HepG2 (cell line): ENCODE data around the gene HSD17B11. TPM values are rescaled to one million over a fixed set of nuclear protein-coding genes. Genes with fewer than 3 reads are reported as not detected.
A peak's percentile ranks its signal among the peaks of the same experiment; 100 is the strongest.

Experiments
- AHDC1 ChIP-seq: sonication (generic); formaldehyde crosslinking; IDR thresholded peaks from 2 replicates; pipeline ENCODE4 v1.5.1; 2020; ENCODE audit warnings: mild to moderate bottlenecking, missing genetic modification reagents, borderline replicate concordance
- BCL6 ChIP-seq: IDR thresholded peaks from 2 replicates; pipeline ENCODE4 v1.6.1; 2016; ENCODE audit warnings: missing genetic modification reagents, missing compliant biosample characterization
- GZF1 ChIP-seq: sonication (generic); formaldehyde crosslinking; IDR thresholded peaks from 2 replicates; pipeline ENCODE4 v1.5.1; 2020; ENCODE audit warnings: mild to moderate bottlenecking, missing genetic modification reagents
- HNF4G ChIP-seq, 2 experiments: sonication (generic) in 1 of 2; formaldehyde crosslinking in 1 of 2; IDR thresholded peaks; 2 replicates each; pipeline versions ENCODE4 v1.4.0 to v1.6.1; 2011 to 2020; ENCODE audit warnings: borderline replicate concordance in 2 of 2, low read depth in 2 of 2, mild to moderate bottlenecking in 2 of 2, low read length in 1 of 2, missing genetic modification reagents in 1 of 2, moderate library complexity in 1 of 2
- JUN ChIP-seq: sonication (generic); formaldehyde crosslinking; IDR thresholded peaks from 2 replicates; pipeline ENCODE4 v1.4.0; 2020; ENCODE audit warnings: mild to moderate bottlenecking, missing genetic modification reagents
- KDM6A ChIP-seq: IDR thresholded peaks from 2 replicates; pipeline ENCODE4 v1.6.1; 2016; ENCODE audit warnings: low read depth
- NBN ChIP-seq: fragments of 450-650 bp; conservative IDR thresholded peaks from 2 replicates; pipeline ENCODE4 v1.6.1; 2017
- SNRNP70 ChIP-seq: fragments of 200-400 bp; formaldehyde crosslinking; IDR thresholded peaks from 2 replicates; pipeline ENCODE4 v1.6.1; 2017; ENCODE audit warnings: mild to moderate bottlenecking, low read depth, low read length, moderate library complexity
- ZFX ChIP-seq: sonication (generic); formaldehyde crosslinking; IDR thresholded peaks from 2 replicates; pipeline ENCODE4 v1.4.0; 2020; ENCODE audit warnings: mild to moderate bottlenecking, low read depth, missing genetic modification reagents, moderate library complexity
- ZNF234 ChIP-seq: sonication (generic); formaldehyde crosslinking; conservative IDR thresholded peaks from 2 replicates; pipeline ENCODE4 v1.5.1; 2020; ENCODE audit warnings: mild to moderate bottlenecking, missing genetic modification reagents
- ZNF510 ChIP-seq: sonication (generic); formaldehyde crosslinking; IDR thresholded peaks from 2 replicates; pipeline ENCODE4 v1.4.0; 2020; ENCODE audit warnings: low read depth, mild to moderate bottlenecking, missing genetic modification reagents
- ZNF605 ChIP-seq: sonication (generic); formaldehyde crosslinking; IDR thresholded peaks from 2 replicates; pipeline ENCODE4 v1.8.0; 2022; ENCODE audit warnings: mild to moderate bottlenecking, missing genetic modification reagents
- ZNF782 ChIP-seq: sonication (generic); formaldehyde crosslinking; IDR thresholded peaks from 2 replicates; pipeline ENCODE4 v1.4.0; 2020; ENCODE audit warnings: missing genetic modification reagents, mild to moderate bottlenecking, borderline replicate concordance
- polyA plus RNA-seq, 8 experiments: library from polyadenylated mRNA; depleted of rRNA in 3 of 8; stranded (reverse) in 7 of 8; unstranded in 1 of 8; fragments of >200 nt; fragmentation: Illumina TruSeq in 4 of 8; extraction: Trizol in 4 of 8; gene quantifications; 2 replicates each; pipeline versions ENCODE4 v1.2.1 to v1.2.3, GENCODE V29; 2011 to 2016; ENCODE audit warnings: low read depth in 4 of 8, missing spikeins in 1 of 8, mixed read lengths in 1 of 8; ENCODE audit not compliant: insufficient read depth in 1 of 8
- total RNA-seq, 5 experiments: library from RNA; depleted of rRNA; stranded (reverse); fragments of >200 nt; fragmentation: Illumina TruSeq; extraction: Trizol; gene quantifications; 2 replicates each; pipeline ENCODE4 v1.2.3, GENCODE V29; 2016; ENCODE audit warnings: low read depth in 1 of 5
- TF ChIP-seq, protein P1 (sequence below): sonication (generic); formaldehyde crosslinking; IDR thresholded peaks from 2 replicates; pipeline ENCODE4 v1.4.0; 2020; ENCODE audit warnings: missing genetic modification reagents, borderline replicate concordance
- TF ChIP-seq, protein P2 (sequence below): sonication (generic); formaldehyde crosslinking; conservative IDR thresholded peaks from 2 replicates; pipeline ENCODE4 v1.4.0; 2020; ENCODE audit warnings: missing genetic modification reagents

HSD17B11 gene
- total and polyA plus RNA-seq, 2 of the 13 experiments (the other 11 are each of a cell fraction or from before 2014, with no cell fraction given): 121 to 158 TPM

DNA sequence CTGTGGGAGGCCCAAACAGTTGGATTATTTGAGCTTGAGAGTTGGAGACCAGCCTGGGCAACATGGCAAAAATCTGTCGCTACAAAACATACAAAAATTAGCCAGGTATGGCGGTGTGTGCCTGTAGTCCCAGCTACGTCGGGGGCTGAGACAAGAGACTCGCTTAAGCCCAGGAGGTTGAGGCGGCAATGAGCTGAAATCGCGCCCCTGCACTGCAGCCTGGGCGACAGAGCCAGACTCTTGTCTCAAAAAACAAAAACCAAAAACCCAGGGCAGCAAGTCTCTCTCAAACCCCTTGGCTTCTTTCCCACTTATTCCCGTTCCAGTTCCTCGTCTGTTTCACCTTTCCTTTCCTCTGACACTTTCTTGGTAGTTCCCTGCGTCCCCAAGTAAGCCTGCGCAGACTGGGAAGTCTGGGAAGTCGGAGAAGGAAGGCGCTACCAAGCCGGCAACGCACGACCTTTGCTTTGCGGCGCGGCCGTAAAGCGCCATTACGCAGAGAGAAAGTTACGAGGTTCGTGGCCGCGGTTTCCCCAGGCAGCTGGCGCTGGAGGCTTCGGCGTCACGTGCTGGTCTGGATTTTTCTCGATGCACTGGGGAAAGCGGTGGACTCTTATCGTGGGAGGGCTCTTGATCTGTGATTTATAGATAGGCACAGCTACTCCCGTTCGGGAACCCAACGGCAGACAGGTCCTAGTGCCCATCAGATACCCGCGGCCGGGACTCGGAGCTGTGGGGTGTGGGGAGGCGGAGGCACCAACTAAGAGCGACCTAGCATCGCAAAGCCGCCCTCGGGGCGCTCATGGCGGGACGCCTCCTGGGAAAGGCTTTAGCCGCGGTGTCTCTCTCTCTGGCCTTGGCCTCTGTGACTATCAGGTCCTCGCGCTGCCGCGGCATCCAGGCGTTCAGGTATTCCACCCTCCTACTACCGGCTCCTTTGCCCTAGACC is 31.4 kb upstream of the HSD17B11 start, which contains the start of gene NUDT9 (continued):
- TF ChIP-seq HNF4G (IDR thresholded peaks at IDR 0.05; ENCODE audit: borderline replicate concordance, low read depth, low read length) (no peak), HNF4G (CRISPR knock-in tag; IDR thresholded peaks at IDR 0.05; ENCODE audit: borderline replicate concordance, low read depth) (no peak), AHDC1 (CRISPR knock-in tag) (peak; percentile 67; the same call in 1 of the 2 replicates), ZNF605 (CRISPR knock-in tag) (peak; percentile 63; the same call in 1 of the 2 replicates), JUN (CRISPR knock-in tag) (peak; percentile 79; the same call in 1 of the 2 replicates), ZFX (CRISPR knock-in tag) (peak; percentile 85), GZF1 (CRISPR knock-in tag) (0 out of 2 replicates have a peak, but pooled peaks have one; percentile 24), ZNF510 (CRISPR knock-in tag) (peak; percentile 66; the same call in 1 of the 2 replicates), NBN (no peak), ZNF782 (CRISPR knock-in tag) (peak; percentile 86), KDM6A (CRISPR knock-in tag) (no peak), BCL6 (CRISPR knock-in tag) (no peak), SNRNP70 (no peak), ZNF234 (CRISPR knock-in tag) (no peak)
- TF ChIP-seq, protein P1, sequence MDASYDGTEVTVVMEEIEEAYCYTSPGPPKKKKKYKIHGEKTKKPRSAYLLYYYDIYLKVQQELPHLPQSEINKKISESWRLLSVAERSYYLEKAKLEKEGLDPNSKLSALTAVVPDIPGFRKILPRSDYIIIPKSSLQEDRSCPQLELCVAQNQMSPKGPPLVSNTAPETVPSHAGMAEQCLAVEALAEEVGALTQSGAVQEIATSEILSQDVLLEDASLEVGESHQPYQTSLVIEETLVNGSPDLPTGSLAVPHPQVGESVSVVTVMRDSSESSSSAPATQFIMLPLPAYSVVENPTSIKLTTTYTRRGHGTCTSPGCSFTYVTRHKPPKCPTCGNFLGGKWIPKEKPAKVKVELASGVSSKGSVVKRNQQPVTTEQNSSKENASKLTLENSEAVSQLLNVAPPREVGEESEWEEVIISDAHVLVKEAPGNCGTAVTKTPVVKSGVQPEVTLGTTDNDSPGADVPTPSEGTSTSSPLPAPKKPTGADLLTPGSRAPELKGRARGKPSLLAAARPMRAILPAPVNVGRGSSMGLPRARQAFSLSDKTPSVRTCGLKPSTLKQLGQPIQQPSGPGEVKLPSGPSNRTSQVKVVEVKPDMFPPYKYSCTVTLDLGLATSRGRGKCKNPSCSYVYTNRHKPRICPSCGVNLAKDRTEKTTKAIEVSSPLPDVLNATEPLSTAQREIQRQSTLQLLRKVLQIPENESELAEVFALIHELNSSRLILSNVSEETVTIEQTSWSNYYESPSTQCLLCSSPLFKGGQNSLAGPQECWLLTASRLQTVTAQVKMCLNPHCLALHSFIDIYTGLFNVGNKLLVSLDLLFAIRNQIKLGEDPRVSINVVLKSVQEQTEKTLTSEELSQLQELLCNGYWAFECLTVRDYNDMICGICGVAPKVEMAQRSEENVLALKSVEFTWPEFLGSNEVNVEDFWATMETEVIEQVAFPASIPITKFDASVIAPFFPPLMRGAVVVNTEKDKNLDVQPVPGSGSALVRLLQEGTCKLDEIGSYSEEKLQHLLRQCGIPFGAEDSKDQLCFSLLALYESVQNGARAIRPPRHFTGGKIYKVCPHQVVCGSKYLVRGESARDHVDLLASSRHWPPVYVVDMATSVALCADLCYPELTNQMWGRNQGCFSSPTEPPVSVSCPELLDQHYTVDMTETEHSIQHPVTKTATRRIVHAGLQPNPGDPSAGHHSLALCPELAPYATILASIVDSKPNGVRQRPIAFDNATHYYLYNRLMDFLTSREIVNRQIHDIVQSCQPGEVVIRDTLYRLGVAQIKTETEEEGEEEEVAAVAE (CRISPR knock-in tag): peak; percentile 65; the same call in 1 of the 2 replicates
- TF ChIP-seq, protein P2, sequence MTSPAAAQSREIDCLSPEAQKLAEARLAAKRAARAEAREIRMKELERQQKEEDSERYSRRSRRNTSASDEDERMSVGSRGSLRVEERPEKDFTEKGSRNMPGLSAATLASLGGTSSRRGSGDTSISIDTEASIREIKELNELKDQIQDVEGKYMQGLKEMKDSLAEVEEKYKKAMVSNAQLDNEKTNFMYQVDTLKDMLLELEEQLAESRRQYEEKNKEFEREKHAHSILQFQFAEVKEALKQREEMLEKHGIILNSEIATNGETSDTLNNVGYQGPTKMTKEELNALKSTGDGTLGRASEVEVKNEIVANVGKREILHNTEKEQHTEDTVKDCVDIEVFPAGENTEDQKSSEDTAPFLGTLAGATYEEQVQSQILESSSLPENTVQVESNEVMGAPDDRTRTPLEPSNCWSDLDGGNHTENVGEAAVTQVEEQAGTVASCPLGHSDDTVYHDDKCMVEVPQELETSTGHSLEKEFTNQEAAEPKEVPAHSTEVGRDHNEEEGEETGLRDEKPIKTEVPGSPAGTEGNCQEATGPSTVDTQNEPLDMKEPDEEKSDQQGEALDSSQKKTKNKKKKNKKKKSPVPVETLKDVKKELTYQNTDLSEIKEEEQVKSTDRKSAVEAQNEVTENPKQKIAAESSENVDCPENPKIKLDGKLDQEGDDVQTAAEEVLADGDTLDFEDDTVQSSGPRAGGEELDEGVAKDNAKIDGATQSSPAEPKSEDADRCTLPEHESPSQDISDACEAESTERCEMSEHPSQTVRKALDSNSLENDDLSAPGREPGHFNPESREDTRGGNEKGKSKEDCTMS (CRISPR knock-in tag): no peak
